Stomach (tissue), 9 donors: ENCODE measurements around the gene ABCA6. TPM values are rescaled to one million over a fixed set of nuclear protein-coding genes. Genes with fewer than 3 reads are reported as not detected.
A peak's percentile ranks its signal among the peaks of the same experiment; 100 is the strongest.

ENCODE experiments used
- DNase-seq, 2 donors: peaks; one replicate each; pipeline versions ENCODE4 v3.0.0 to v3.0.0-alpha.2; 2013 to 2019
- H3K27ac ChIP-seq, 5 donors: fragments of 200-600 bp in 4 of 5; sonication (generic) in 4 of 5; one replicate each; pipeline ENCODE4 v1.5.1; 2013 to 2019; ENCODE audit warnings: mild to moderate bottlenecking in 1 of 5, moderate library complexity in 1 of 5
- H3K27me3 ChIP-seq, 3 donors: fragments of 200-600 bp; sonication (generic); one replicate each; pipeline ENCODE4 v1.5.1; 2017 to 2019; ENCODE audit warnings: mixed run types in 1 of 3
- H3K36me3 ChIP-seq, 4 donors: fragments of 200-600 bp; sonication (generic); 1 replicate in 3 of 4; 2 replicates in 1 of 4; pipeline ENCODE4 v1.5.1; 2016 to 2019
- H3K4me1 ChIP-seq, 4 donors: fragments of 200-600 bp; sonication (generic); one replicate each; pipeline ENCODE4 v1.5.1; 2016 to 2019
- H3K4me3 ChIP-seq, 4 donors: fragments of 200-600 bp; sonication (generic) in 3 of 4; one replicate each; pipeline ENCODE4 v1.5.1; 2016 to 2019; ENCODE audit warnings: mild to moderate bottlenecking in 1 of 4
- H3K9me3 ChIP-seq, 4 donors: fragments of 200-600 bp; sonication (generic); one replicate each; pipeline ENCODE4 v1.5.1; 2016 to 2019
- EP300 ChIP-seq: sonication (generic); formaldehyde crosslinking; IDR thresholded peaks from one replicate; pipeline ENCODE4 v1.6.1; 2017; ENCODE audit warnings: antibody characterized with exemption
- POLR2A ChIP-seq, 4 donors: fragments of 450-650 bp; IDR thresholded peaks; one replicate each; pipeline ENCODE4 v1.6.1; 2016; ENCODE audit warnings: antibody characterized with exemption in 4 of 4, control low read depth in 2 of 4, mild to moderate bottlenecking in 1 of 4, moderate library complexity in 1 of 4
- POLR2AphosphoS5 ChIP-seq, 3 donors: sonication (generic); formaldehyde crosslinking; IDR thresholded peaks; one replicate each; pipeline ENCODE4 v1.6.1; 2016; ENCODE audit warnings: antibody characterized with exemption in 3 of 3
- WGBS, 5 donors: extraction: QIAGEN DNeasy Blood & Tissue Kit in 3 of 5; methylation state at CpG; one replicate each; pipeline versions ENCODE4 v1.1.5 to v1.1.7; 2013 to 2018; 5-methylcytosine and 5-hydroxymethylcytosine counted together
- intact Hi-C: fragments of 100-400 bp; cut with DNase I; formaldehyde crosslinking; loops from one replicate; pipeline ENCODE4 v1.15.1; 2023; ENCODE audit warnings: low total_unique reads
- polyA plus RNA-seq, 3 donors: library from polyadenylated mRNA; stranded (reverse); fragments of 200-250 nt; gene quantifications; one replicate each; pipeline ENCODE4 v1.2.3, GENCODE V29; 2013
- total RNA-seq, 5 donors: library from RNA; depleted of rRNA; stranded (reverse); fragments of >200 nt; gene quantifications; one replicate each; pipeline versions ENCODE4 v1.1.0 to v1.2.3, GENCODE V29; 2014 to 2016
- TF ChIP-seq, protein P1 (sequence below), 7 experiments: fragments of 450-650 bp in 4 of 7; fragments of 200-600 bp in 3 of 7; sonication (generic) in 3 of 7; IDR thresholded peaks; one replicate each; pipeline ENCODE4 v1.5.1; 2016 to 2019; ENCODE audit warnings: antibody characterized with exemption in 7 of 7, control low read depth in 2 of 7, mild to moderate bottlenecking in 1 of 7
- donor health status: healthy with polysubstance abuse.
- donor health status: Bipolar disorder and iron deficiency.
- donor health status: healthy.

ABCA6 gene
- total and polyA plus RNA-seq, 8 donors = 4.5 to 97.9 (median 19.2) TPM

DNA sequence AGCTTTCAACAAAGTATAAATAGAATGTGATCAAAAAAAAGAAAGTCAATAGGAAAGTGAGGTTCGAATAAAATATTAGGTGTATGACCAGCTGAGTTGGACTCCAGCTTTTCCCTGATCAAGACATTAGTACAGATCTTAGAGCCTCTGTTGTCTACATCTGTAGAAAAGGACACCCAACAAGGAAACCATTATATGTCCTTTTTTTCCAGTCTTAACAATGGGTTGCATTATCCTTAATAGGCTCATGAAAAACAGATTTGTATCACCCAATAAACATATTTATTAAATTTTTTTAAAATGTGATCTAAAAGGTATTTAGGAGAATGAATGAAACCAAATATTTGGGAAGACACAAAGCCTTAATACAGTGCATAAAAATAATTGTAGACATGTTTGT lies 18.1 kb downstream of the ABCA6 start:
- H3K9me3 ChIP-seq = no peaks in the 10 kb centered on the region
- no peak overlapping the region for H3K27ac ChIP-seq
- DNase-seq = no peak
- H3K4me1 ChIP-seq = no peaks in the 10 kb centered on the region
- no peaks in the 10 kb centered on the region for H3K27me3 ChIP-seq
- H3K4me3 ChIP-seq = no peak overlapping the region
- no peak for TF ChIP-seq POLR2A (IDR thresholded peaks at IDR 0.05)
- no peak for TF ChIP-seq POLR2AphosphoS5 (IDR thresholded peaks at IDR 0.05)
- TF ChIP-seq, protein P1, sequence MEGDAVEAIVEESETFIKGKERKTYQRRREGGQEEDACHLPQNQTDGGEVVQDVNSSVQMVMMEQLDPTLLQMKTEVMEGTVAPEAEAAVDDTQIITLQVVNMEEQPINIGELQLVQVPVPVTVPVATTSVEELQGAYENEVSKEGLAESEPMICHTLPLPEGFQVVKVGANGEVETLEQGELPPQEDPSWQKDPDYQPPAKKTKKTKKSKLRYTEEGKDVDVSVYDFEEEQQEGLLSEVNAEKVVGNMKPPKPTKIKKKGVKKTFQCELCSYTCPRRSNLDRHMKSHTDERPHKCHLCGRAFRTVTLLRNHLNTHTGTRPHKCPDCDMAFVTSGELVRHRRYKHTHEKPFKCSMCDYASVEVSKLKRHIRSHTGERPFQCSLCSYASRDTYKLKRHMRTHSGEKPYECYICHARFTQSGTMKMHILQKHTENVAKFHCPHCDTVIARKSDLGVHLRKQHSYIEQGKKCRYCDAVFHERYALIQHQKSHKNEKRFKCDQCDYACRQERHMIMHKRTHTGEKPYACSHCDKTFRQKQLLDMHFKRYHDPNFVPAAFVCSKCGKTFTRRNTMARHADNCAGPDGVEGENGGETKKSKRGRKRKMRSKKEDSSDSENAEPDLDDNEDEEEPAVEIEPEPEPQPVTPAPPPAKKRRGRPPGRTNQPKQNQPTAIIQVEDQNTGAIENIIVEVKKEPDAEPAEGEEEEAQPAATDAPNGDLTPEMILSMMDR (IDR thresholded peaks at IDR 0.05) = no peak
- TF ChIP-seq EP300 = no peak
- WGBS, 5 donors = 83 to 100% (median 86%) methylated on average over 1 of the region's 1 CpG
- intact Hi-C loops = no loop called here
- H3K36me3 ChIP-seq = peaks cover 0 to 11% (median 6%) of the 10 kb centered on the region in 4 donors

DNA sequence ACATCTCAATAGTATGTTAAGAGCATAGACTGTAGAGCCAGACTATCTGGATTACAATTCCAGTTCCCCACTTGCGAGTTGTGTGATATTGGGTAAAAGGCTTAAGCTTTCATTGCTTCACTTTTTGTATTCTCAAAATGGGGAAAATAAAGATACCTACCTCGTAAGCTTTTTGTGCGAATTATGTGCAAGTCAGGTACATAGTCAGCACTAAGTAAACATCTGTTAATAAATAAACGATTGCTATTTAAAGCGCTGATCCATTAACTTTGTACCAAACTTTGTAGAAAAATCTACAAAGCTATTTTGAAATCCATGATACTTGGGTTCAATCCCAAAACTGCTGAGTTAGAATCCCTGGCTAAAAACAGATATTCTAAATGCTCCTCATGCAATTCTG lies 19.6 kb downstream of the ABCA6 start:
- Histone ChIP-seq H3K4me1 (peaks cover 0 to 6% (median 0%) of the 10 kb centered on the region in 4 donors), H3K9me3 (no peaks in the 10 kb centered on the region), H3K36me3 (peaks cover 0 to 11% (median 6%) of the 10 kb centered on the region in 4 donors), H3K27me3 (no peaks in the 10 kb centered on the region), H3K27ac (no peak overlapping the region), H3K4me3 (no peak overlapping the region)
- WGBS, 5 donors = 94 to 97% (median 94%) methylated on average over 5 of the region's 5 CpGs
- DNase-seq = no peak
- no peak for TF ChIP-seq POLR2A (IDR thresholded peaks at IDR 0.05)
- no peak for TF ChIP-seq POLR2AphosphoS5 (IDR thresholded peaks at IDR 0.05)
- TF ChIP-seq, protein P1 (IDR thresholded peaks at IDR 0.05) = no peak
- no peak for TF ChIP-seq EP300
- intact Hi-C loops = no loop called here

DNA sequence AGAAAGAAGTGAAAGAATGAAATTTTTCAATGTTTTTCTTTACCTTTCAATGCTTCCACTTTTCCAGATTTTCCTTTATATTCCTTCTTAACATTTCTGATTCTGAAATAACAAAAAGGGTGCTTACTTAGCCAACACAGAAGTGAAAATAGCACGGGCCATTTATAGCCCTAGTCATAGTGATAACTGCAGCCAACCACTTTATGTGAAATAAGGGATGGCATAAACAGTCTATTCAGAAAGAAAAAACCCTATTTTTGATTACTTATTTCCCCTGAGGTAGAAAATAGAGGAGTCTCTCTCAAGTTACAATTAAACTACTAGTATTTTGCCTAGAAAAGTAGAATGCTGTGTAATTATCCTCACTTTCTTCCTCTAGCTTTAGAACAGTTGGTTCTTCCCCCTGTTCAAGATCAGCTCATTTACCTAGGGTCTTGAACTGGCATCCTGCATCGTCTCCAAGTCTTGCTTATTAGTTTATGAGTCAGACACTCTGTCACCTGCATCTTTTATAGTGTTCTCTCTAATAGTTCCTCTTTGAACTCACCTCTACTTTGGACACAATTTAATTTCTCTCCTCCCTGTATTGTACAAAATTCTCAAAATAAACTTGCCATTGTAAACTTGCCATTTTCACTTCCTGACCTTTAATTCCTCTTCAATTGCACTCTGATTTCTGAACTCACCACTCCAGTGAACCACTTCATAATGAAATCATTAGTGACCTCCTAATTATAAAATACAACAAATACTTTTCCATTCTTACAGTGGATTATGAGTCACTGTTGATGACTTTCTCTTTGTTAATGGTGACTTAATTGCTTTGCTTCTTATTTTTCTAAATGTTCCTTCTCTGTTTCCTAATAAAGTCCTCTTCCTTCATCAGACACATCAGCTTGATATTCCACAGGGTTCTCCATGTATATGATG lies 23.6 kb downstream of the ABCA6 start:
- peaks cover 0 to 15% (median 4%) of the 10 kb centered on the region in 4 donors for H3K36me3 ChIP-seq
- no peak overlapping the region for H3K27ac ChIP-seq
- no peak for TF ChIP-seq EP300
- TF ChIP-seq POLR2AphosphoS5 (IDR thresholded peaks at IDR 0.05) = no peak
- TF ChIP-seq, protein P1 (IDR thresholded peaks at IDR 0.05) = no peak
- TF ChIP-seq POLR2A (IDR thresholded peaks at IDR 0.05) = no peak
- intact Hi-C loops = no loop called here
- H3K27me3 ChIP-seq = no peaks in the 10 kb centered on the region
- 44 to 55% (median 49%) methylated on average over 2 of the region's 2 CpGs for WGBS, 5 donors
- peaks cover 0 to 6% (median 0%) of the 10 kb centered on the region in 4 donors for H3K4me1 ChIP-seq
- H3K9me3 ChIP-seq = no peaks in the 10 kb centered on the region
- DNase-seq = no peak
- no peak overlapping the region for H3K4me3 ChIP-seq

DNA sequence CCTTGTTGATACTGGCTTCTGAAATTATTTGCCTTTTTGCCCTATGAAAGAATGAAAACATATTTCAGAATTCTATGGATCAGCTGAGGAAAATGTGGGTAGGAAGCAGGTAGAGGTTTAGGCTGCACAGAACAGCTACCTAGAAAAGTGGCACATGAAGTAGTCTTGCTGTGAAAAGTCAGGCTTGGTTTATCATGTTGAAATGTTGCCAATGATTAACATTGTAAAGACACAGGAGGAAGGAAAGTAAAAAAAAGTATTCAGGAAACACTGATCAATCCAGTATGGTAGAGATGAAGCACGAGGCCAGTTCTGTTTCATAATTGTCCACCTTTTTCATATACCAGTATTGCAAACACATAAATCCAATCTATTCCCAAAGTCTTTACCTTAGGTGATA lies 29.9 kb downstream of the ABCA6 start:
- H3K27ac ChIP-seq = no peak overlapping the region
- peaks cover 0 to 6% (median 0%) of the 10 kb centered on the region in 4 donors for H3K4me1 ChIP-seq
- no peaks in the 10 kb centered on the region for H3K9me3 ChIP-seq
- peak in 1 of 2 donors; percentile 17 for DNase-seq
- no peak overlapping the region for H3K4me3 ChIP-seq
- 22 to 55% (median 32%) methylated on average over 1 of the region's 1 CpG for WGBS, 5 donors
- H3K36me3 ChIP-seq = peaks cover 0 to 18% (median 12%) of the 10 kb centered on the region in 4 donors
- TF ChIP-seq EP300 (no peak), POLR2AphosphoS5 (IDR thresholded peaks at IDR 0.05) (no peak), POLR2A (IDR thresholded peaks at IDR 0.05) (no peak)
- TF ChIP-seq, protein P1 (IDR thresholded peaks at IDR 0.05) = no peak
- no peaks in the 10 kb centered on the region for H3K27me3 ChIP-seq
- intact Hi-C loops = no loop called here
